GM21619 (cell line): ENCODE results near the gene YJU2.
"Not testable (repeated sequence)": the region's sequence is repeated elsewhere in the genome, so short reads cannot be mapped to it uniquely, and the experiment has no call there.

ENCODE experiments used
- ATAC-seq: cut with Tn5 transposase; IDR thresholded peaks from one replicate; pipeline ENCODE4 v1.9.1; 2021; ENCODE audit not compliant: unreplicated experiment

Gene YJU2

GRCh38 chr19:4267101-4267900 is 20.4 kb downstream of the YJU2 start:
- ATAC-seq: no peak

- no peak for ATAC-seq
These were observed 21.3 kb downstream of the YJU2 start for GRCh38 chr19:4267901-4268815.

GRCh38 chr19:4268816-4269430 is 22.0 kb downstream of the YJU2 start:
- no peak for ATAC-seq

GRCh38 chr19:4272894-4273293 is 26.0 kb downstream of the YJU2 start:
- ATAC-seq: no peak

GRCh38 chr19:4274321-4274686 is 27.4 kb downstream of the YJU2 start:
- ATAC-seq: not testable (repeated sequence)

GRCh38 chr19:4277191-4277696 is 30.4 kb downstream of the YJU2 start:
- no peak for ATAC-seq

- ATAC-seq: no peak
These were observed 31.1 kb downstream of the YJU2 start for GRCh38 chr19:4278010-4278409.

- no peak for ATAC-seq
These were observed 31.8 kb downstream of the YJU2 start, which contains the start of gene SHD for GRCh38 chr19:4278419-4279266. Gene SHD (plus strand): TSS chr19:4279266. CDS start chr19:4280064, 798 bp downstream.

GRCh38 chr19:4279267-4279529 is 32.3 kb downstream of the YJU2 start:
- ATAC-seq: no peak

- ATAC-seq: no peak
These were observed 32.9 kb downstream of the YJU2 start for GRCh38 chr19:4279530-4280422.

GRCh38 chr19:4284176-4284958 is 37.5 kb downstream of the YJU2 start:
- no peak for ATAC-seq

- ATAC-seq: no peak
These were observed 38.1 kb downstream of the YJU2 start for GRCh38 chr19:4284974-4285373.

- ATAC-seq: not testable (repeated sequence)
These were observed 39.3 kb downstream of the YJU2 start for GRCh38 chr19:4286141-4286540.

GRCh38 chr19:4288091-4288777 is 41.4 kb downstream of the YJU2 start:
- ATAC-seq: no peak

- ATAC-seq: no peak
These were observed 44.4 kb downstream of the YJU2 start for GRCh38 chr19:4291184-4291732.

- no peak for ATAC-seq
These were observed 45.6 kb downstream of the YJU2 start for GRCh38 chr19:4292515-4292914.

- ATAC-seq: no peak
These were observed 47.5 kb downstream of the YJU2 start for GRCh38 chr19:4294389-4294788.
